ENCODE results near the gene SLC35C1.

GRCh38 chr11:45860764-45861510, 56.0 kb downstream of the SLC35C1 start:
- TF ChIP-seq EZH2phosphoT487 (IDR thresholded peaks at IDR 0.05; ENCODE audit: low read depth): no peak
- TF ChIP-seq, protein P1, sequence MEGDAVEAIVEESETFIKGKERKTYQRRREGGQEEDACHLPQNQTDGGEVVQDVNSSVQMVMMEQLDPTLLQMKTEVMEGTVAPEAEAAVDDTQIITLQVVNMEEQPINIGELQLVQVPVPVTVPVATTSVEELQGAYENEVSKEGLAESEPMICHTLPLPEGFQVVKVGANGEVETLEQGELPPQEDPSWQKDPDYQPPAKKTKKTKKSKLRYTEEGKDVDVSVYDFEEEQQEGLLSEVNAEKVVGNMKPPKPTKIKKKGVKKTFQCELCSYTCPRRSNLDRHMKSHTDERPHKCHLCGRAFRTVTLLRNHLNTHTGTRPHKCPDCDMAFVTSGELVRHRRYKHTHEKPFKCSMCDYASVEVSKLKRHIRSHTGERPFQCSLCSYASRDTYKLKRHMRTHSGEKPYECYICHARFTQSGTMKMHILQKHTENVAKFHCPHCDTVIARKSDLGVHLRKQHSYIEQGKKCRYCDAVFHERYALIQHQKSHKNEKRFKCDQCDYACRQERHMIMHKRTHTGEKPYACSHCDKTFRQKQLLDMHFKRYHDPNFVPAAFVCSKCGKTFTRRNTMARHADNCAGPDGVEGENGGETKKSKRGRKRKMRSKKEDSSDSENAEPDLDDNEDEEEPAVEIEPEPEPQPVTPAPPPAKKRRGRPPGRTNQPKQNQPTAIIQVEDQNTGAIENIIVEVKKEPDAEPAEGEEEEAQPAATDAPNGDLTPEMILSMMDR (IDR thresholded peaks at IDR 0.05; ENCODE audit: low read depth, low read length): no peak

Data from OCI-LY3 (cell line).